GM18951 (cell line): ENCODE measurements around the gene B9D1.

ENCODE experiments used
- POLR2A ChIP-seq: IDR thresholded peaks from 4 replicates; pipeline ENCODE4 v1.6.1; 2011; ENCODE audit warnings: mild to moderate bottlenecking; ENCODE audit not compliant: insufficient read length, insufficient read depth; ENCODE audit errors: extremely low read depth
- in situ Hi-C: fragments of 300-500 bp; cut with MboI; formaldehyde crosslinking; loops from one replicate; pipeline ENCODE4 v1.12.0; 2022; ENCODE audit warnings: low sequenced_read_pairs, mixed read lengths, inconsistent platforms; ENCODE audit not compliant: unreplicated experiment

The B9D1 gene, protein sequence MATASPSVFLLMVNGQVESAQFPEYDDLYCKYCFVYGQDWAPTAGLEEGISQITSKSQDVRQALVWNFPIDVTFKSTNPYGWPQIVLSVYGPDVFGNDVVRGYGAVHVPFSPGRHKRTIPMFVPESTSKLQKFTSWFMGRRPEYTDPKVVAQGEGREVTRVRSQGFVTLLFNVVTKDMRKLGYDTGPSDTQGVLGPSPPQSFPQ

GRCh38 chr17:19362277-19363113 is at the start of gene B9D1:
TSS of gene B9D1 (minus strand) at chr17:19362723. CDS start at chr17:19362569, 154 bp downstream.
- in situ Hi-C loops: loop anchor here (25.0 kb wide), 1 partner anchor 400 kb away; no protein-coding TSS in a partner anchor
- peak; percentile 35 for TF ChIP-seq POLR2A

DNA sequence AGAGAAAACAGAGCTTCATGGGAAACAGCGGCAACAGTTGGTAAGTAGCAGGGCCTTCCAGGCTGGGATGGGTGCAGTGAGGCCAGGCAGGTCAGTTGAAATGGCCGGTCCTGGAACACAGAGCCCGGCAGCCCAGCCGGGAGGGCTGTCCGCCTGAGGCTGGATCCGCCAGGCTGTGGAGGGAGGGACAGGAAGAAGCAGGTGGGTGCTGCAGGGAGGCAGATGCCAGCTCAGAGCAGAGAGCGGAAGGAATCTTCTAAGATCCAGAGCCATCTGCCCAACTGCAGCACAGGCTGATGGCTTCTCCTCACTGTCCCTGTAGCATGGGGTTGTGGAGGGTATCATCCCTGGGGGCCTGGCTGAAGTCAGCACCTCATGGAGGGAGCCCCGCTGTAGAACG is 49.1 kb upstream of the B9D1 start:
- TF ChIP-seq POLR2A: no peak

GRCh38 chr17:19410875-19411620 is 48.5 kb upstream of the B9D1 start, which contains the start of gene RNF112:
TSS of gene RNF112 (plus strand) at chr17:19411232. CDS start at chr17:19411409, 177 bp downstream.
- in situ Hi-C loops: no loop called here
- TF ChIP-seq POLR2A: no peak

More for the DNA sequence above, 49.1 kb upstream of the B9D1 start:
- in situ Hi-C loops: no loop called here

GRCh38 chr17:19410091-19410490 is 47.6 kb upstream of the B9D1 start:
- in situ Hi-C loops: no loop called here
- TF ChIP-seq POLR2A: no peak

DNA sequence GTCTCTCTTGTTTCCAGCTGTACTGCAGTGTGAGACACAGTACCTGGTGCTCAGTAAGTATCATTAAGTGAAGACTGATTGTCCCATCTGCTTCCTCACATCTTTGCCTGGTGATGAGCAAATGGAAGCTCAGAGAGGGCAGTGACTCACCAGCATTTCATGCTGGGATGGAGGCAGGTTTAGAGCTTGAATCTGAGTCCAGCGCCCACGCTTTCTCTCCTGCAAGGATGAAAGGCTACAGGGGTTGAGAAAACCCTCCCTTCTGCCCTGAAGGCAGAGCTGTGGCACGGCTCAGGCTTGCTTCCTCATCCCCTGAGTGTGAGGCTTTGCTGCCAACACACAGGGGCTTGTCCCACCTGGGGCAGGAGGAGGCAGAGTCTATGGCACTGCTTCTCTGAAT is 47.0 kb upstream of the B9D1 start:
- in situ Hi-C loops: no loop called here
- no peak for TF ChIP-seq POLR2A

DNA sequence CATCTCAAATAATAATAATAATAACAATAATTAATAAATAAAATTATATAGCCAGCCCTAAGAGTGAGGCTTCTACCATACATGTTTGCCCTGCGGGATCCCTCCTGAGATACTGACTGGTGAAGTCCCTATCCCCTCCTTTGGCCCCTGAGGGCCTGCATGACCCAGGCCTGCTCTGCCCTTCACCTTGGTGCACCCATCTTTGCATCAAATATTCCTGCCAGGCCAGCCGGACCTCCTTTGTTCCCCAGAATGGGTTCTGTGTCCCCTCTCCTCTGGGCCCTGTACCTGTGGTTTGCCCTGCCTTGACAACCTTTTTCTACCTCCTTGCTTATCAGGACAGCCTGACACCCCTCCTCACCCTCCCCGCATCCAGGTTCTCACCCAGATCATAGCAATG is 46.5 kb upstream of the B9D1 start:
- in situ Hi-C loops: no loop called here
- no peak for TF ChIP-seq POLR2A

DNA sequence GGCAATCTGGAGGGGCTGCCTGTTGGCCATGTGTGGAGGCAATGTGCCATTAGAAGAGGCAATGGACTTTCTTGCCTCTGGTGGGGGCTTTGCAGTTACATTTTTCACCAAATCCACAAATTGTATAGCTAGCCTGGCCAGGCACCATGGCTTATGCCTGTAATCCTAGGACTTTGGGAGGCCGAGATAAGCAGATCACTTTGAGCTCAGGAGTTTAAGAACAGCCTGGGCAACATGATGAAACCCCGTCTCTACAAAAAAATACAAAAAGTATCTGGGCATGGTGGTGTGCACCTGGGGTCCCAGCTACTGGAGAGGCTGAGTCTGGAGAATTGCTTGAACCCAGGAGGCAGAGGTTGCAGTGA is 45.8 kb upstream of the B9D1 start:
- no peak for TF ChIP-seq POLR2A
- in situ Hi-C loops: no loop called here

- in situ Hi-C loops: no loop called here
- no peak for TF ChIP-seq POLR2A
Observed at GRCh38 chr17:19407601-19408345, 45.2 kb upstream of the B9D1 start.

- in situ Hi-C loops: no loop called here
- TF ChIP-seq POLR2A: no peak
Observed at GRCh38 chr17:19405114-19405513, 42.6 kb upstream of the B9D1 start.

DNA sequence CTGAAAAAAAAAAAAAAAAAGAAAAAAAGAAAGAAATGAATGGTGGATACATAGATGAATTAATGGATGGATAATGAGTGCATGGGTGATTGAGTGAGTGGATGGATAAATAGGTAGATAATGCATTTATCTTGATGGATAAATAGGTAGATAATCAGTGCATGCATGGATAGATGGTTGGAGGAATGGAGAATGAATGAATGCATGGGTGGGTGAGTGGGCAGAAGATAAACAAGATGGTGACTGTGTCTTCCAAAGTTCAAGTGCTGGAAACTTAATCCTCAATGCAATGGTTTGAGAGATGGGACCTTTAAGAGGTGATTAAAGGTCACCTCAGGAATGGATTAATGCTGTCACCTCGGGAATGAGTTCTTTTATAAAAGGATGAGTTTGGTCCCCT is 41.7 kb upstream of the B9D1 start:
- in situ Hi-C loops: no loop called here
- TF ChIP-seq POLR2A: no peak

- in situ Hi-C loops: no loop called here
- TF ChIP-seq POLR2A: no peak
Observed at GRCh38 chr17:19403021-19403420, 40.5 kb upstream of the B9D1 start.

- TF ChIP-seq POLR2A: no peak
- in situ Hi-C loops: no loop called here
Observed at GRCh38 chr17:19402171-19402570, 39.6 kb upstream of the B9D1 start.

- TF ChIP-seq POLR2A: no peak
- in situ Hi-C loops: no loop called here
Observed at GRCh38 chr17:19401321-19402010, 38.9 kb upstream of the B9D1 start.
